HG03108 (cell line): ENCODE data around the gene PPP2R5D.
"Not testable (repeated sequence)": the region's sequence is repeated elsewhere in the genome, so short reads cannot be mapped to it uniquely, and the experiment has no call there.

Experiments
- ATAC-seq: cut with Tn5 transposase; IDR thresholded peaks from one replicate; pipeline ENCODE4 v1.9.1; 2021; ENCODE audit warnings: moderate library complexity; ENCODE audit not compliant: unreplicated experiment

Gene PPP2R5D

GRCh38 chr6:43021270-43022047 is 37.1 kb downstream of the PPP2R5D start, which contains the start of gene RRP36:
TSS of gene RRP36 (plus strand) at chr6:43021623. CDS start at chr6:43021655, 32 bp downstream.
- peak; percentile 67 for ATAC-seq

GRCh38 chr6:43024436-43024835 is 40.1 kb downstream of the PPP2R5D start:
- no peak for ATAC-seq

- no peak for ATAC-seq
These were observed 42.0 kb downstream of the PPP2R5D start for GRCh38 chr6:43026365-43026764.

DNA sequence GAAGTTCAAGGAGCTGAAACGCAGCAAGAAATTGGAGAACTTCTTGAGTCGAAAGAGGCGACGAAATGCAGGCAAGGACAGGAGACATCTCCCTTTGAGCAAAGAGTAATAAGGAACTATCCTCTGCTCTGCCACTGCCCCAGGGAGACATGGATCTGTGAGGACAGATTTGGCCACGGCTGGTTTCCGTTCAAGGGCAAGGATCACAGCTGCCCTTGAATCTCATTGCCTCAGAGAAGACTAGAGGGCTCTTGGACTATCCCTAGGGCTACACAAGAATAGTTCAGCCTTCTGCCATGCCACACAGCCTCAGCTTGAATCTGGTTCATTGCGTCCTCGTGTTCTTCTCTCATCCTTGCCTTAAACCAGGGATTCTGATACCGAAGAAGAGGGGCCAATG is 44.8 kb downstream of the PPP2R5D start:
- no peak for ATAC-seq

DNA sequence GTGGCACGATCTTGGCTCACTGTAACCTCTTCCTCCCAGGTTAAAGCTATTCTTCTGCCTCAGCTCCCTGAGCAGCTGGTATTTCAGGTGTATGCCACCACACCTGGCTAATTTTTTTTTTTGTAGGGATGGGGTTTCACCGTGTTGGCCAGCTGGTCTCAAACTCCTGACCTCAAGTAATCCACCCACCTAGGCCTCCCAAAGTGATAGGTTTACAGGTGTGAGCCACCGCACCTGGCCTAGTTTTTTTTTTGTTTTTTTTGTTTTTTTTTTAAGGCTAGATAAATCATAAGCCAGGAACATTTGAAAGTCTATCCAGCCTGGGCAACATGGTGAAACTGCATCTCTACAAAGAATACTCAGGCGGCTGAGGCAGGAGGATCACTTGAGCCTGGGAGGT is 48.0 kb downstream of the PPP2R5D start:
- ATAC-seq = no peak

DNA sequence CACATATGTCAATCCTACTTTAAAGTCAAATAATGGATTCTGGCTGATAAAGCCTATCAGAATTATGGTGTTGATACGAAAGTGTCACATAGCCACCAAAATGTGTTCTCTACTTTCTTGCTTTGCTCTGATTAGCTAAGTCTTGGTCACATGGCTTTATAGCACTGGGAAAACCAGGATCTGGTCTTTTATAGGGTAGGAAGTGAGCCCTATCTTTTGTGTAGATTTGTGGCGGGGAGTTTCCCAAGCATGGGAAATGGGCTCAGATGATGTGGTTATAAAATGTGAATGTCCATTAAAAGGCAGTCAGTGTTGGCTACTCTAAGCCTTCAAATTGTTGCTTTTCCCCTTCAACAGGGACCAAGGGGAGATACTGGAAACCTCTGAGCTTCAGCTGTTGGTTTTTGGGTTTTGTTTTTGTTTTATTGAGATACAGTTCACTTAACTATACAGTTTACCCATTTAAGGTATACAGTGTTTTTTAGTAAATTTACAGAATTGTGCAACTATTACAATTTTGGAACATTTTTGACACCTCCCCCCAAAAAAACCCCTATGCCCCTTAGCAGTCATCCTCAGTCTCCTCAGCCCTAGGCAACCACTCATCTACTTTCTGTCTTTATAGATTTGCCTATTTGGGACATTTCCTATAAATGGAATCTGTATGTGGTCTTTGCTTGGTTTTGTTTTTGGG is 49.3 kb downstream of the PPP2R5D start:
- no peak for ATAC-seq

GRCh38 chr6:43034190-43034525 is 49.8 kb downstream of the PPP2R5D start:
- ATAC-seq = no peak

GRCh38 chr6:43035495-43036194 is 51.3 kb downstream of the PPP2R5D start:
- no peak for ATAC-seq

- ATAC-seq = no peak
These were observed 52.3 kb downstream of the PPP2R5D start for GRCh38 chr6:43036712-43037111.

DNA sequence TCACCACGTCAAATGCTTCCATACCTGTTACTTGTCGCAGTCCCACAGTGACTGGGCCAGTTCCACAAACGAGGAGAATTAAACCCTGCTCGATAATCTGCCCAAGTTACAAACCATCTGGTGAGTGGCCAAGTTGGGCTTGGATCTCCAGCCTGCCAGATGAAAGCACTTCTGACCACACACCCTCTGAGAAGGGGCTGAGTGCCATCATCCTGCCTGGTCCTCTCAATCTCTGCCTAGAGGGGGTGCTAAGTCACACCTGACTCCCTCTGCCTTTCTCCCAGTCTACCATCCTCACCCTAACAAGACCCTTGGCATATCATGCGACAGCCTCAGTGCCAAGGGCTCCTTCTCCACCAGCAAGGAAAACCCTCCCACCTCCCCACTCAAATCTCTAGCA is 52.8 kb downstream of the PPP2R5D start:
- no peak for ATAC-seq

DNA sequence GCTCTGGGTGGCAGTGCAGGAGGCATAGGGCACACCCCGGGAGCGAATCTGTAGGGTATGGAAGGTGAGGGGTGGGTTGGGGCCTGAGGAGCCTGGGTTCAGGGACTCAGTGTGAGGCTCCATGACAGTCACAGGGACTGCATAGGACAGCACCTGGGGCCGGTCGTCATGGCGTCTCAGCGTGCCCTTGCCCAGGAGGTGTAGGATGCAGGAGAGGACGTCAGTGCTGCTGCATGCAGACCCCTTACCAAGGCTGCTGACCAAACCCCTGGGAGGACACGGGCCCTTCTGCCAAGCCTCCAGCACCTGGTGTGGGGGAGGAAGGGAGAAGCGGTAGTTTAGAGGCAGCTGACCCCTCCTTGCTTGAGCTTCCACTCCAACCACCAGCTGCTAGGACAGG is 53.3 kb downstream of the PPP2R5D start:
- ATAC-seq = no peak

DNA sequence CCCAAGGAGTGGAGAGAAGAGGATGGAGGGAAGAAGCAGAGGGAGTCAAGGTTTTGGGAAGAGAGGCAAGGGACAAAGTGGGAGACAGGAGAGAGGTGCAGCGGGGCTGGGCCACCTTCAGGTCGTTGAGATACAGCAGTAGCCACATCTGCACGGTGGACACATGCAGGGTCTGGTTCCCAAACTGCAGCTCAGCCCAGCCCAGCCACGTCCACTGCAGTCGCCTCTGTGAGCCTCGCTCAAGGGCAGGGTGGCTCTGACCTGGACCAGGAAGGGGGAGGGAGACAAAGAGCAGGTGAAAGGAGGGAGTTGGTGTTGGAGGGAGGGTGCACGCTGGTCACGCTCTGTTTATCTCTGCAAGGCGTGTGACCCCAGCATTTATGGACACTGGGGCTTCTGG is 54.4 kb downstream of the PPP2R5D start:
- ATAC-seq = no peak

DNA sequence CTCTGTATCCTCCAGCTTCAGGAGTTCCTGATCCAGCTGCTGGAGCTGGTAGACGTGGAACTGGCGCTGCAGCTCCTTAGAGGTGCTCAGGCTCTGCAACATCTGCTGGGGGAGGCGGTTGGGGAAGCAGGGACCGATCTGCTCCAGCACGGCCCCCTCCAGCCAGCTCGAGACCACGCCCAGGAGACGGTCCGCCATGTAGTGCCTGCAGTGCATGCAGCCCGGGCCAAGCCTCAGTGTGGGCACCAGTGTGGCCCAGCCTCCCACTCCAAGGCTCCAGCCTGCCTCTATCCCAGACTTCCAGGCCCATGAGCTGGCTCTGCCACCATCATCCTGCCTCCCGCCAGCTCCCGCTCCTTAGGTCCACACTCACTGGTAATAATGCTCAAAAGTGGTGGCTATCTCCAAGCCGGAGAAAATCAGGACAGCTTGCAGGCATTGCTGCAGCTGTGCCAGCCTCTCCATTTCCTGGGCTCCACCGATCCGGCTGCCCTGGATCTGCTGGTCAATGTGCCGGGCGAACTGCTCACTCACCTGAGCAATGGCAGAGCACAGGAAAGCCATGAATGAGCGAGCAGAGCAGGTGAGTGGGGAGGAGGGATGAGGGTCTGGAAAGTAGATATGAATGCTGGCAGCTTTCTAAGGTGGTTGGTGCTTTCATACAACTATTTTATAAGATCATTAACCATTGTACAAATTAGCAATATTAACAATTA is 56.3 kb downstream of the PPP2R5D start:
- ATAC-seq = no peak

DNA sequence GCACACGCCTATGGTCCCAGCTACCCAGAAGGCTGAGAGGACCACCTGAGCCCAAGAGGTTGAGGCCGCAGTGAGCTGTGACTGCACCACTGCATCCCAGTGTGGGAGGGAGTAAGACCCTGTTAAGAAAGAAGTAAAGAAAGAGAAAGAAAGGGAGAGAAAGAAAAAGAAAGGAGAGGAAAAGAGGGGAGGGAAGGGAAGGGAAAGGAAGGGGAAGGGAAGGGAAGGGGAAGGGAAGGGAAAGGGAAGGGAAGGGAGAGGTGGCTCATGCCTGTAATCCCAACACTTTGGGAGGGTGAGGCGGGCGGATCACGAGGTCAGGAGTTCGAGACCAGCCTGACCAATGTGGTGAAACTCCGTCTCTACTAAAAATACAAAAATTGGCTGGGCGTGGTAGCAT is 57.1 kb downstream of the PPP2R5D start:
- not testable (repeated sequence) for ATAC-seq

DNA sequence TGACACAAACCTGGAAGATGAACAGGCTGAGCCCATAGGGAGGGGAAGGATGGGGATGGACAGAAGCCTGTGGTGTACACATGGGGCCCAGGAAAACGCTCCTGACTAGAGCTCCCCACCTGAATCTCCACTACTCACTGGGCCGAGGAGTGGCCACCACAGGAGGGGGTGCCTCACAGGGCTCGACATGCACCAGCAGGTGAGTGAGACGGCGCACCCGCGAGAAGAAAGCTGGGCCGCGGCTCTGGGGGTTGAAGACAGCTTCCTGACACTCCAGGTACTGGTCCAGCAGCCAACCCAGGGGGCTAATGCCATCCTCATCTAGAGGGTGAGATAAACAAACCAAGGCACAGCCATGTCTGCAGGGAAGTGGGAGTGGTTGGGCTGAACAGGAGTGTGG is 58.9 kb downstream of the PPP2R5D start:
- no peak for ATAC-seq

- ATAC-seq = no peak
These were observed 61.1 kb downstream of the PPP2R5D start for GRCh38 chr6:43045371-43045930.

DNA sequence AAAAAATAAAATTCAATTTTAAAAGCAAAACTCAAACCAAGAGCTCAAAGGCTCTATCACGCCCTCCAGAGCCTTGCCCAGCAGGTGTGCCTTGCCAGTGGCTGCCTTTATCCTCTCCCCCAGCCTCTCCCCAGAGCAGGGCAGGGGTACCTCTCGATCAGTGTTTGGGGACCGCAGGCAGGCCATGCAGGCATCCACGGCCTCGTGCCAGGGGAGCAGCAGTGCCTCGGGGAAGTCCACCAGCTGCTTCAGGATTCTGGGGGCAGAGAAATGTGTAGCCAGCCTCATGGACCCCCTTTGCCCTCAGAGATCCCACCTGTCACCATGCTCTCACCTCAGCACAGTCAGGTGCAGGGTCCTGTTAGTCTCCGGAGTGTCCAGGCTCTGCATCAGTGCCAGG is 63.6 kb downstream of the PPP2R5D start:
- ATAC-seq = no peak

GRCh38 chr6:43050981-43051380 is 66.6 kb downstream of the PPP2R5D start:
- no peak for ATAC-seq

GRCh38 chr6:43052225-43052841 is 68.0 kb downstream of the PPP2R5D start:
- no peak for ATAC-seq

GRCh38 chr6:43052842-43053544 is 68.6 kb downstream of the PPP2R5D start:
- ATAC-seq = peak; percentile 9
